ENCODE measurements around the gene VSTM2B.

VSTM2B gene

GRCh38 chr19:29563486-29564101 is 37.8 kb downstream of the VSTM2B start:
- in situ Hi-C loops (cut with HindIII; ENCODE audit: low sequenced_read_pairs) = no loop called here

DNA sequence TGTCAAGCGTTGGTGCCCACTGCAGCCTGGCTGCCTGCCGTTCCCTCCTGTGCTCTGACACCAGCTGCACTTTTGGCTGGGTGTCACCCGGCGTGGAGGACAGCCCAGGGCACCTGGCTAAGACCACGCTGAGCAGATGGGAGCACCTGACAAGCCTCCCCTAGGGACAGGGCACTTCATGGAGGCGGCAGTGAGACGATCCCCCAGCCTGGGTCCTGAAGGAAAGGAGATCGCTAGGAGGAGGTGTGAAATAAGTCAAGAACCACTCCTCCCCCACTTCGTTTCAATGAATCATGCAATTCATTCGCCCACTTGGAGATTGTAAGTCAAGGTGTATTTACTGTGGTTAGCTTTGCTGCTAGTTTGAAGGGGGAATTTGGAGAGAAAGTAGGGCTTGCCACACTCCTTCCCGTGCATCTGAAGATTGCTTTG is 38.8 kb downstream of the VSTM2B start:
- in situ Hi-C loops (cut with HindIII; ENCODE audit: low sequenced_read_pairs) = no loop called here

DNA sequence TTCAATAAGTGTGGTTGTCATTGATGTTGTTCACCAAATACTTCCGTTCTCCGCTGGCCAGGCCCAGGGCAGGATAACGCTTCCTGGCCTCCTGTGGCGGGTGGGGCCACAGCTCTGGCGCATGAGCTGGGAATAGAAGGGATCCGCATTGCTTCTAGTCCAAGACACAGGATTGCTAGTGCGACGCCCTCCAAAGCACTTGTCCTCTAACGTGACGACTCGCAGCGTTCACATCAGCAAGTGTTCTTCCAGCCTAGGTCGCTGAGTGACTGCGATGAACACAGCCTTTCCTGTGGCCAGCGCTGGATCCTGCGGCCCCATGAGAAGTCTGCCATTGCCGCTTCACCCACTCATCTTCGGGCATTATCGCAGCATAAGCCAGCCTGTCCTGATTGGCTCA is 39.4 kb downstream of the VSTM2B start:
- in situ Hi-C loops (cut with HindIII; ENCODE audit: low sequenced_read_pairs) = no loop called here

GRCh38 chr19:29566496-29567054 is 40.8 kb downstream of the VSTM2B start:
- in situ Hi-C loops (cut with HindIII; ENCODE audit: low sequenced_read_pairs) = no loop called here

GRCh38 chr19:29567366-29567915 is 41.6 kb downstream of the VSTM2B start:
- in situ Hi-C loops (cut with HindIII; ENCODE audit: low sequenced_read_pairs) = no loop called here

DNA sequence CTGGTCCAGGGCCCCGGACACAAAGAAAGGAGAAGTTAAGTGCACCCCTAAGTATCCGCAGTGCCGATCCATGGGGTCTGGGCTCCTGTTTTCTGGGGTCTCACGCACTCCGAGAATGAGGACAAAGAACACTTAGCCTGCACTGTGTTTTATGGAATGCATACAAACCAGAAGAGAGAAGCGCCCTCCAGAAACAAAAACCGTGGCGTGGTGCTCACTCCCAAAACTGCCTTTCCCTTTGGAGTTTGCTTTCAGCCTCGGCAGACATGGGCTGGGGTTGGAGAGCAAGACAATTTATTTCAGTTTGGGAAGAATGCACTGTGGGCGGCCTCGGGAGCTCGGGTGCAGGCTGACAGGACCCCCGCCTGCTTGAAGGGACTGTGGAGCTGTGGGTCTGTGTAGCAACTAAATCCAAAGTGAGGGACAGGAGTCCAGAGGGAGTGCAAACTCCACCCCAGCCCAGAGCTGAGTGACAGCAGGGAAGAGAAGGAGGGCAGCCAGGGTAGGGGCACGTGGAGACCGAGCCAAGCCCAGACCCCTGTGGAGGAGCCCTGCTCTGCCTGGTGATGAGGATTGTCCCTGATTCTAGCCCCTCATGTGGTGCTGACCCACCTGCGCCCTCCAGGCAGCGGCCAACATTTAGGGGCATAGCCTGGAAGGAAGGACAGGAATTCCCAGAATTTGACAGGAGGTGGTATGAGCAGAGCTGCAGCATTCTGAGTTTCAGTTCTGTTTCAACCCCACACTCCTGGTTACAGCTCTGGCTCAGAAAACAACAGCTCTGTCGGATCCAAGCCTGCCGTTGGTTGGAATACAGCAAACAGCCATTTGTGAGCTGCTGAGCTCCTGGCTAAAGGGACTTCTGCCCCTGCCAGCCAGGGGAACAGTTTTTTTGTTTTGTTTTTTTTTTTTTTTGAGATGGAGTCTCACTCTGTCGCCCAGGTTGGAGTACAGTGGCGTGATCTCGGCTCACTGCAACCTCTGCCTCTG is 42.5 kb downstream of the VSTM2B start:
- in situ Hi-C loops (cut with HindIII; ENCODE audit: low sequenced_read_pairs) = no loop called here

GRCh38 chr19:29569038-29569911 is 43.5 kb downstream of the VSTM2B start:
- in situ Hi-C loops (cut with HindIII; ENCODE audit: low sequenced_read_pairs) = no loop called here

GRCh38 chr19:29571181-29571580 is 45.4 kb downstream of the VSTM2B start:
- in situ Hi-C loops (cut with HindIII; ENCODE audit: low sequenced_read_pairs) = no loop called here

GRCh38 chr19:29573486-29573885 is 47.7 kb downstream of the VSTM2B start:
- in situ Hi-C loops (cut with HindIII; ENCODE audit: low sequenced_read_pairs) = no loop called here

DNA sequence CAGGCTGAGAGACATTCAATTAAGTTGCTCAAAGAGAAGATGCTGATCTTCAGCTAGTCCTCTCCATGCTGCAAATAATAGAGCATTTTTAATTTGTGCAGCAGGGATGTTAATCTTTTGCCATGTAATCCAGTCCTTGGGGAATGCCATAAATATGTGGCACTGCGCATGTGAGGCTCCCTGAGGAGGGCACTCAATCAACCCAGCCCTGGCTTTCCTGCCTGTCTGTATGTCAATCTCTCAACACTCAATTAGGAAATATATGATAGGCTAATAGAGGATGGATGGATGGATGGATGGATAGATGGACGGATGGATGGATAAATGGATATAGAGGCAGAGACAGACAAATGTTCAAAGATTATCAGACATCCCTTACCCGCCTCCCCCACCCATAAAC is 48.7 kb downstream of the VSTM2B start:
- in situ Hi-C loops (cut with HindIII; ENCODE audit: low sequenced_read_pairs) = no loop called here

GRCh38 chr19:29576046-29576606 is 50.3 kb downstream of the VSTM2B start:
- in situ Hi-C loops (cut with HindIII; ENCODE audit: low sequenced_read_pairs) = no loop called here

DNA sequence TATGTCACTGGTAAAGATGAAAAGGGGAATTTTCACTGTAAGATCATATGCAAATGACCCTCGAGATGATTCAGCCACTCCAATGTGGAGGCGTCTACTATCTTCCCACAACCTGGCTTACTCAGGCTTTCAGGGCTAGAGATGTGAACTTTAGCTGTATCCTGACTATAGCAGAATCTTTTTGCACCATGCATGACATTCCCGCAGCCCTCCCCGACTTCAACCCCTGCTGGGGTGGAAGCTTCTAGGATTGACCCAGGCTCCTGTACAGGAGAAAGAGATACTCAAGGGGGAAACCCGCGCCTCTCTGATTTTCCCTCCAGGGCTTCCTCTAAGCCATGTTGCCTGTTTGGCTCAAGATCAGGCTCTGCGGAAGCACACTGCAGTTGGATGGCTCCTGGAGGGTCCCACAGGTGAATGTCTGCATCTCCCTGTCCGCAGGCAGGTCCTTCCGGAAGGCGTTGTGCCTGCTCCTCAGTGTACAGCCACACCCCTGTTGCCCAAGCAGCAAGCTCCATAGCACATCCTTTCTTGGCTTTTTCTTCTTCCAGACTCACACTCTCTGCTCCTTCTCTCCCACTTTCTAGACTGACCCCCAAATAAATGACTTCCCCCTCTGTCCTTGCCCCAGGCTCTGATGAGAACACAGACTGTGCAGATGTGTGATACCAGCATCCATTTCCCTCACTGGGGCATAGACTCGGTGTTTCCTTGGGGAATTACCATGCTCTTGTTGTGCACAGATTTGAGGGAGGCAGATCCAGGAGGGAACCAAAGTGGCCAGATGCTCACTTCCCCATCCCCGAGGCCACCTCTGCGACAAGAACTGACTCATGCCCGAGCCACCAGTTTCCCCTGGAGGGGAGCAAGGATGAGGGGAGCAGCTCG is 51.2 kb downstream of the VSTM2B start:
- in situ Hi-C loops (cut with HindIII; ENCODE audit: low sequenced_read_pairs) = no loop called here

- in situ Hi-C loops (cut with HindIII; ENCODE audit: low sequenced_read_pairs) = no loop called here
These were observed 51.8 kb downstream of the VSTM2B start for GRCh38 chr19:29577649-29577963.

DNA sequence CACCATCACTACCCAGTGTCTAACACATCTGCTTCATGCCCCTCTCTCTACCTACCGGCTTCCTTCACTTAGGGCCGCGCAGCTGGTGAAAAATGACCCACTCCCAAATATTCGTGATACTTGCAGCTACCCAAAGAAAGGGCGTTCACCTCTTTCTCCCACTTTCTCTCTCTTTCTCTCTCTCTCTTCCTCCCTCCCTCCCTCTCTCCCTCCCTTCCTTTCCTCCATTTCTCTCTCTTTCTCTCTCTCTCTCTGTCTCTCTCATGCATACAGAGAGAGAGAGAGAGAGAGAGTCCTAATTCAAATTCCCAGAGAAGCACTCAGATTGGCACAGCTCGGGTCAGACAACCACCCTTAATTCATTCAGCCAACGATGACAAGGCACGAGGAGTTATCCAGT is 52.6 kb downstream of the VSTM2B start:
- in situ Hi-C loops (cut with HindIII; ENCODE audit: low sequenced_read_pairs) = no loop called here

- in situ Hi-C loops (cut with HindIII; ENCODE audit: low sequenced_read_pairs) = no loop called here
These were observed 53.6 kb downstream of the VSTM2B start for GRCh38 chr19:29579308-29579910.

DNA sequence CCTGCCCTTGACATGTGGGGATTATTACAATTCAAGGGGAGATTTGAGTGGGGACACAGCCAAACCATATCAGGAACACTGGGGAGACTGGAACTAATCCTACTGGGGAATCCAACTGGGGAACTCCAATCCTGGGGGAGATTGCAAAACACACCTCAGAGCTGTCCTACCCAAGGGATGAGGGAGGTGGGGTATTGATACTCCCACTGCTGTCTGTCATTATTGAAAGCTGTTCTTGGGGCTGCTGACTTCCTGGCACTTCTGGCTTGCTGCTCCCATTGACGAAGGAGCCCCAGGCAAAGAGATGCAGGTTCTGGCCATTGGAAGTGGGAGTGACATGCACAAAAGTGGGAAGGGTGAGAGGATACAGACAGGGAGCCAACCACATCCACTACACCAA is 55.6 kb downstream of the VSTM2B start:
- in situ Hi-C loops (cut with HindIII; ENCODE audit: low sequenced_read_pairs) = no loop called here

DNA sequence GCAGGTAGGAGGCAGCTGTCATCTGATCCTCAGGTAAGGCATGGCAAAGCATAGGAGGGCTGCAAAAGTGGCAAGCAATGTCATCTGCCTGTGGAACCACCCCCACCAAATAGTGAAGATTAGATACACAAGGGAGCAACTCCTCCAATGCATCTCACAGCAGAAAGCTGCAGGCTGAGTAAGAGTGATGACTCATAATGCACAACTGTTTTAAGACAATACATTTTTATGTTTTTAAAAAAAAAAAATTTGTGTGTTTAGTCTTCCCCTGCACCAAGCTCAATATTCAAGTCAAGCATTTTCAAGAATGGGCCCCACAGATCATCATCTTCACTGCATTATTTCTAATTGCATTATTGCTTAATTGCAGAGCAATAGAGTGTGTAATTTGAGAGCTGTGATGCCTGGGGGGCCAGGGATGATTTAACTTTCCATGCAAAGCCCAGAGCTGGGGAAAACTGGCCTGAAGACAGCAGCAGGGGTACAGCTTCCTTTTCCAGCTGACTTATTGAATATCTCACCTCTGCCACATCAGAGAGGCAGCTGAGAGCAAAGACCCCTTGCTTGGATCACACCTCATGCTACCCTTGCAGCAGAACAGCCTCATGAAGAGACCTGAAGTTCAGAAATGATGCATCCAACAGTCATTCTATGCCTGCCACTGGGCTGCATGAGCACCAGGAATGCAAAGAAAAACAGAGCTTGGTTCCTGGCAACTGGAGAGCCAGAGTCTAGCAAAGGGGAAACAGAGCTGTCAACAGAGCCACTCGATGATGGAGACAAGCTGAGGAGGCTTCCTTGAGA is 57.6 kb downstream of the VSTM2B start:
- in situ Hi-C loops (cut with HindIII; ENCODE audit: low sequenced_read_pairs) = no loop called here

- in situ Hi-C loops (cut with HindIII; ENCODE audit: low sequenced_read_pairs) = no loop called here
These were observed 60.6 kb downstream of the VSTM2B start for GRCh38 chr19:29586401-29586800.

All from DLD1 (cell line).